K562 (cell line): ENCODE measurements around the gene C20orf96.
"Not testable (repeated sequence)": the region's sequence is repeated elsewhere in the genome, so short reads cannot be mapped to it uniquely, and the experiment has no call there.

Source experiments
- AFF1 ChIP-seq, 2 experiments: fragments of 450-650 bp; IDR thresholded peaks; 2 replicates each; pipeline ENCODE4 v1.6.1; 2018; ENCODE audit warnings: mild to moderate bottlenecking in 2 of 2, low read depth in 1 of 2; ENCODE audit not compliant: partially characterized antibody in 2 of 2
- CHD1 ChIP-seq: fragments of 200-600 bp; sonication (generic); IDR thresholded peaks from one replicate; pipeline ENCODE4 v1.6.1; 2012; ENCODE audit warnings: mild to moderate bottlenecking, moderate library complexity, low read length, inconsistent platforms
- EZH2 ChIP-seq: IDR thresholded peaks from 2 replicates; pipeline ENCODE4 v1.6.1; 2012; ENCODE audit warnings: low read depth, mild to moderate bottlenecking, inconsistent platforms, low read length, borderline replicate concordance
- FIP1L1 ChIP-seq: fragments of 200-400 bp; formaldehyde crosslinking; IDR thresholded peaks from 2 replicates; pipeline ENCODE4 v1.6.1; 2018; ENCODE audit warnings: mild to moderate bottlenecking, low read depth, low read length; ENCODE audit not compliant: poor library complexity, severe bottlenecking
- JUNB ChIP-seq: fragments of 450-650 bp; formaldehyde crosslinking; conservative IDR thresholded peaks from 2 replicates; pipeline ENCODE4 v1.4.0; 2020; ENCODE audit warnings: mild to moderate bottlenecking
- L3MBTL2 ChIP-seq: fragments of 450-650 bp; IDR thresholded peaks from 2 replicates; pipeline ENCODE4 v1.6.1; 2016; ENCODE audit warnings: mild to moderate bottlenecking, moderate library complexity
- NR2C1 ChIP-seq, 2 experiments: fragments of 450-650 bp; IDR thresholded peaks; 2 replicates each; pipeline ENCODE4 v1.6.1; 2017; ENCODE audit warnings: mild to moderate bottlenecking in 2 of 2, antibody characterized with exemption in 1 of 2, inconsistent platforms in 1 of 2, missing compliant biosample characterization in 1 of 2, missing genetic modification characterization in 1 of 2
- PHF8 ChIP-seq: fragments of 200-600 bp; sonication (generic); IDR thresholded peaks from 2 replicates; pipeline ENCODE4 v1.6.1; 2012; ENCODE audit warnings: mixed run types, mild to moderate bottlenecking, inconsistent platforms, low read length, moderate library complexity, borderline replicate concordance
- SOX6 ChIP-seq: fragments of 450-650 bp; IDR thresholded peaks from 2 replicates; pipeline ENCODE4 v1.6.1; 2014; ENCODE audit warnings: mild to moderate bottlenecking
- STAT6 ChIP-seq: sonication (generic); formaldehyde crosslinking; IDR thresholded peaks from 2 replicates; pipeline ENCODE4 v1.8.1; 2023; ENCODE audit warnings: mild to moderate bottlenecking, missing genetic modification reagents
- USF1 ChIP-seq: sonication (generic); formaldehyde crosslinking; IDR thresholded peaks from 2 replicates; pipeline ENCODE4 v1.9.0; 2022; ENCODE audit warnings: mild to moderate bottlenecking, missing genetic modification reagents
- ZBTB33 ChIP-seq: sonication (generic); formaldehyde crosslinking; IDR thresholded peaks from 2 replicates; pipeline ENCODE4 v1.8.1; 2023; ENCODE audit warnings: mild to moderate bottlenecking, missing genetic modification reagents
- ZNF140 ChIP-seq: fragments of 250-450 bp; sonication (Bioruptor Pico); IDR thresholded peaks from 2 replicates; pipeline ENCODE4 v1.8.0; 2021; ENCODE audit warnings: moderate library complexity, mild to moderate bottlenecking, inconsistent platforms

GRCh38 chr20:225879-226278 is 64.7 kb downstream of the C20orf96 start:
- not testable (repeated sequence) for TF ChIP-seq PHF8; L3MBTL2; FIP1L1; EZH2; JUNB (CRISPR knock-in tag); SOX6; USF1; CHD1; AFF1 (IDR thresholded peaks at IDR 0.05; ENCODE audit: low read depth in 1 of 2, partially characterized antibody in 2 of 2); ZBTB33; ZNF140 (CRISPR knock-in tag); NR2C1 (IDR thresholded peaks at IDR 0.05); NR2C1 (tag; IDR thresholded peaks at IDR 0.05); STAT6
